C4-2B (cell line): Measurements from ENCODE around the gene ITGA5.

Experiments
- H3K27ac ChIP-seq: fragments of 450-650 bp; 2 replicates; pipeline ENCODE4 v1.5.1; 2017
- CTCF ChIP-seq: fragments of 450-650 bp; conservative IDR thresholded peaks from 2 replicates; pipeline ENCODE4 v1.5.1; 2017; ENCODE audit warnings: mild to moderate bottlenecking
- ZFX ChIP-seq: fragments of 450-650 bp; IDR thresholded peaks from 2 replicates; pipeline ENCODE4 v1.6.1; 2017

The ITGA5 gene

GRCh38 chr12:54419088-54419887 lies at the start of gene ITGA5:
ITGA5 (minus strand) TSS chr12:54419266; CDS start chr12:54419198, 68 bp downstream.
- peak within 1 kb of the TSS; percentile 72 for H3K27ac ChIP-seq
- TF ChIP-seq ZFX (no peak), CTCF (no peak)

GRCh38 chr12:54465857-54466523 lies 46.9 kb upstream of the ITGA5 start:
- TF ChIP-seq CTCF (no peak), ZFX (no peak)
- no peak overlapping the region for H3K27ac ChIP-seq

- TF ChIP-seq ZFX, result no peak
- TF ChIP-seq CTCF, result no peak
- no peak overlapping the region for H3K27ac ChIP-seq
These were observed 44.4 kb upstream of the ITGA5 start for GRCh38 chr12:54463484-54463883.

GRCh38 chr12:54463034-54463433 lies 44.0 kb upstream of the ITGA5 start:
- H3K27ac ChIP-seq, result no peak overlapping the region
- TF ChIP-seq ZFX (no peak), CTCF (no peak)

GRCh38 chr12:54460317-54460923 lies 41.4 kb upstream of the ITGA5 start:
- H3K27ac ChIP-seq, result no peak overlapping the region
- TF ChIP-seq ZFX, result no peak
- TF ChIP-seq CTCF, result peak; percentile 34

GRCh38 chr12:54459355-54459754 lies 40.3 kb upstream of the ITGA5 start:
- TF ChIP-seq ZFX (no peak), CTCF (no peak)
- no peak overlapping the region for H3K27ac ChIP-seq
